Measurements from ENCODE around the gene HS2ST1. TPM values are rescaled to one million over a fixed set of nuclear protein-coding genes. Genes with fewer than 3 reads are reported as not detected.

HS2ST1 gene
- total RNA-seq, 1 experiment from 2014 or later = 57.2 TPM

DNA sequence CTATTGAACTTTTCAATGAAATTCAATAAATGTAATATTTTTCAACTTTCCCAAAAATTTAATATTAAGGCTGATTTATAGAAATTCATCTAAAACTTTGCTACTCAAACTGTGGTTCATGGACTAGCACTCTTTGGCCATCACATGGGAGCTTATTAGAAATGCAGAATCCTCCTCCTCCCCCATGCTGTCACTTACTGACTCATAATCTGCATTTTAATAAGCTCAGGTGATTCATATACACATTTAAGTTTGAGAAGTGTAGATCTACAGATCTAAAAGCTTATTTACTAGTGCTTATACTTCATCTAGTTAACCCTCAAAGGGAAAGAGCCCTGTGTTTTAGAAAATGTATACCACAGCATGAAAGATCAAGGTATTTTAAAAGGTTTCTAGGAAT is 84.3 kb downstream of the HS2ST1 start:
- TF ChIP-seq, protein P1, sequence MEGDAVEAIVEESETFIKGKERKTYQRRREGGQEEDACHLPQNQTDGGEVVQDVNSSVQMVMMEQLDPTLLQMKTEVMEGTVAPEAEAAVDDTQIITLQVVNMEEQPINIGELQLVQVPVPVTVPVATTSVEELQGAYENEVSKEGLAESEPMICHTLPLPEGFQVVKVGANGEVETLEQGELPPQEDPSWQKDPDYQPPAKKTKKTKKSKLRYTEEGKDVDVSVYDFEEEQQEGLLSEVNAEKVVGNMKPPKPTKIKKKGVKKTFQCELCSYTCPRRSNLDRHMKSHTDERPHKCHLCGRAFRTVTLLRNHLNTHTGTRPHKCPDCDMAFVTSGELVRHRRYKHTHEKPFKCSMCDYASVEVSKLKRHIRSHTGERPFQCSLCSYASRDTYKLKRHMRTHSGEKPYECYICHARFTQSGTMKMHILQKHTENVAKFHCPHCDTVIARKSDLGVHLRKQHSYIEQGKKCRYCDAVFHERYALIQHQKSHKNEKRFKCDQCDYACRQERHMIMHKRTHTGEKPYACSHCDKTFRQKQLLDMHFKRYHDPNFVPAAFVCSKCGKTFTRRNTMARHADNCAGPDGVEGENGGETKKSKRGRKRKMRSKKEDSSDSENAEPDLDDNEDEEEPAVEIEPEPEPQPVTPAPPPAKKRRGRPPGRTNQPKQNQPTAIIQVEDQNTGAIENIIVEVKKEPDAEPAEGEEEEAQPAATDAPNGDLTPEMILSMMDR (IDR thresholded peaks at IDR 0.05; ENCODE audit: insufficient read depth in 1 of 2, low read depth in 1 of 2, low read length in 1 of 2, severe bottlenecking in 1 of 2, unreplicated experiment in 1 of 2) = no peak
- intact Hi-C loops (cut with micrococcal nuclease; ENCODE audit: unreplicated experiment) = no loop called here
- no peaks in the 10 kb centered on the region for H3K27me3 ChIP-seq (replicated peaks; ENCODE audit: control insufficient read depth, insufficient read depth, low read length)
- H3K36me3 ChIP-seq (ENCODE audit: control insufficient read depth, insufficient read depth, low read length) = no peaks in the 10 kb centered on the region
- no peaks in the 10 kb centered on the region for H3K9me3 ChIP-seq
- DNase-seq = no peak
- Mint-ChIP-seq H3K4me1 (ENCODE audit: low read depth, unreplicated experiment) (peaks cover 22% of the 10 kb centered on the region), H3K27me3 (ENCODE audit: insufficient read depth, unreplicated experiment) (no peaks in the 10 kb centered on the region), H3K27ac (ENCODE audit: unreplicated experiment) (no peak overlapping the region), H3K36me3 (ENCODE audit: insufficient read depth, unreplicated experiment) (peaks cover 12% of the 10 kb centered on the region), H3K9me3 (ENCODE audit: unreplicated experiment) (no peaks in the 10 kb centered on the region), H3K4me3 (ENCODE audit: unreplicated experiment) (no peak overlapping the region)
- POLR2A ChIA-PET = no interaction called here
- no TSS peak for BruUV-seq (replicated peaks)
- CTCF ChIA-PET = no interaction called here
- H3K4me3 ChIP-seq (ENCODE audit: low read depth, low read length) = no peak overlapping the region
- H3K4me1 ChIP-seq = peaks cover 41% of the 10 kb centered on the region

DNA sequence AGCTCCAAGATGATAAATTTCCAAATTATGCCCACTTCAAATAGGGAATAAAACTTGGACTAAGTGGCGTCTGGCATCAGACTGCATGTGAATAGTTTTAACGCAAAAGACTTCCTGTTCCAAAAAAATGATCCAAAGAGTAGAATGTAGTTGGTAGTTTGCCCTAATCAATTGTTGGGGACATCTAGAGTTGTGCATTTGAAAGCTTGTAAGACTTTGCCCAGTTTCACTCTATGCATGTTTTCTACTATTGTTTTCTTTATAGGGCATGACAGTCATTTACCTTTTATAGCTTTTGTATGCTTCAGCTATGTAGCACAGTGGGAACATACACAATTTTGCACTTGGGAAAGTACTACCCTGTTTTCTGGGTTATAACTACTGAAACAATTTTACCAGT is 86.0 kb downstream of the HS2ST1 start:
- H3K27ac Mint-ChIP-seq (ENCODE audit: unreplicated experiment) = no peak overlapping the region
- H3K9me3 Mint-ChIP-seq (ENCODE audit: unreplicated experiment) = no peaks in the 10 kb centered on the region
- Histone ChIP-seq H3K36me3 (ENCODE audit: control insufficient read depth, insufficient read depth, low read length) (no peaks in the 10 kb centered on the region), H3K4me3 (ENCODE audit: low read depth, low read length) (no peak overlapping the region), H3K27me3 (replicated peaks; ENCODE audit: control insufficient read depth, insufficient read depth, low read length) (no peaks in the 10 kb centered on the region), H3K9me3 (no peaks in the 10 kb centered on the region), H3K4me1 (peaks cover 24% of the 10 kb centered on the region)
- ChIA-PET CTCF (no interaction called here), POLR2A (no interaction called here)
- H3K4me3 Mint-ChIP-seq (ENCODE audit: unreplicated experiment) = no peak overlapping the region
- no TSS peak for BruUV-seq (replicated peaks)
- peaks cover 9% of the 10 kb centered on the region for H3K36me3 Mint-ChIP-seq (ENCODE audit: insufficient read depth, unreplicated experiment)
- no peaks in the 10 kb centered on the region for H3K27me3 Mint-ChIP-seq (ENCODE audit: insufficient read depth, unreplicated experiment)
- intact Hi-C loops (cut with micrococcal nuclease; ENCODE audit: unreplicated experiment) = no loop called here
- TF ChIP-seq, protein P1 (IDR thresholded peaks at IDR 0.05; ENCODE audit: insufficient read depth in 1 of 2, low read depth in 1 of 2, low read length in 1 of 2, severe bottlenecking in 1 of 2, unreplicated experiment in 1 of 2) = no peak
- DNase-seq = no peak
- peaks cover 17% of the 10 kb centered on the region for H3K4me1 Mint-ChIP-seq (ENCODE audit: low read depth, unreplicated experiment)

DNA sequence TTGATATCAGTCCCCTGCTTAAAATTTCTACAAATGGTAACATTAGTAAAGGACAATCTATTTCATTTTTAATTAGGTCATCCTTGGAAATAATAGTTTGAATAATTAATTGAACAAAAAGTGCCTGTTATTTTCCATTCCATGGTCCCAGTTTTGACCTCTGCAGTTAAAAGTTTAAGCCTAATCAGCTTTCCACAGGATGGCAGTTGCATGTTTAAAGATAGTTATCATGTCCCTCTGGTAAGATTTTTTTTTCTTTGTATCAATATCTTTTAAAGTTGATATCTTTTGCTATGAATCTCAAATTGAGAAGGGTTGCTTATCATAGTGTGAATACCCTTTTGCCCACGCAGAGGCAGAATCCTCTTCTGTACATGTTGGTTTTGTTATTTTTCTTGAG is 90.4 kb downstream of the HS2ST1 start:
- no TSS peak for BruUV-seq (replicated peaks)
- H3K27me3 ChIP-seq (replicated peaks; ENCODE audit: control insufficient read depth, insufficient read depth, low read length) = no peaks in the 10 kb centered on the region
- intact Hi-C loops (cut with micrococcal nuclease; ENCODE audit: unreplicated experiment) = no loop called here
- POLR2A ChIA-PET = no interaction called here
- DNase-seq = no peak
- Mint-ChIP-seq H3K4me3 (ENCODE audit: unreplicated experiment) (no peak overlapping the region), H3K4me1 (ENCODE audit: low read depth, unreplicated experiment) (no peaks in the 10 kb centered on the region), H3K36me3 (ENCODE audit: insufficient read depth, unreplicated experiment) (no peaks in the 10 kb centered on the region), H3K27ac (ENCODE audit: unreplicated experiment) (no peak overlapping the region), H3K27me3 (ENCODE audit: insufficient read depth, unreplicated experiment) (no peaks in the 10 kb centered on the region), H3K9me3 (ENCODE audit: unreplicated experiment) (no peaks in the 10 kb centered on the region)
- TF ChIP-seq, protein P1 (IDR thresholded peaks at IDR 0.05; ENCODE audit: insufficient read depth in 1 of 2, low read depth in 1 of 2, low read length in 1 of 2, severe bottlenecking in 1 of 2, unreplicated experiment in 1 of 2) = no peak
- H3K4me1 ChIP-seq = no peaks in the 10 kb centered on the region
- H3K4me3 ChIP-seq (ENCODE audit: low read depth, low read length) = no peak overlapping the region
- CTCF ChIA-PET = no interaction called here
- H3K9me3 ChIP-seq = no peaks in the 10 kb centered on the region
- no peaks in the 10 kb centered on the region for H3K36me3 ChIP-seq (ENCODE audit: control insufficient read depth, insufficient read depth, low read length)

Data from Caco-2 (cell line).